HG02943 (cell line): ENCODE measurements around the gene BCL2.

Experiments used
- ATAC-seq: cut with Tn5 transposase; IDR thresholded peaks from one replicate; pipeline ENCODE4 v1.9.1; 2021; ENCODE audit warnings: mild to moderate bottlenecking, low read depth, moderate library complexity; ENCODE audit not compliant: unreplicated experiment

Gene BCL2

GRCh38 chr18:63099091-63099840, 220.3 kb downstream of the BCL2 start:
- peak; percentile 8 for ATAC-seq

- peak; percentile 57 for ATAC-seq
These were observed 221.3 kb downstream of the BCL2 start for GRCh38 chr18:63098018-63098981.

- ATAC-seq: no peak
These were observed 222.4 kb downstream of the BCL2 start for GRCh38 chr18:63097178-63097577.

GRCh38 chr18:63096327-63096874, 223.2 kb downstream of the BCL2 start:
- no peak for ATAC-seq

GRCh38 chr18:63095768-63096167, 223.8 kb downstream of the BCL2 start:
- no peak for ATAC-seq

GRCh38 chr18:63091671-63092364, 227.8 kb downstream of the BCL2 start:
- no peak for ATAC-seq

GRCh38 chr18:63090334-63090733, 229.2 kb downstream of the BCL2 start:
- no peak for ATAC-seq

- ATAC-seq: no peak
These were observed 230.5 kb downstream of the BCL2 start for GRCh38 chr18:63089041-63089440.

- no peak for ATAC-seq
These were observed 231.3 kb downstream of the BCL2 start for GRCh38 chr18:63088262-63088661.

GRCh38 chr18:63087421-63088230, 231.9 kb downstream of the BCL2 start:
- ATAC-seq: no peak

- no peak for ATAC-seq
These were observed 234.0 kb downstream of the BCL2 start for GRCh38 chr18:63085611-63086010.

GRCh38 chr18:63084219-63084618, 235.3 kb downstream of the BCL2 start:
- ATAC-seq: no peak

GRCh38 chr18:63083555-63083954, 236.0 kb downstream of the BCL2 start:
- ATAC-seq: no peak

GRCh38 chr18:63083020-63083531, 236.5 kb downstream of the BCL2 start:
- no peak for ATAC-seq

- ATAC-seq: no peak
These were observed 237.1 kb downstream of the BCL2 start for GRCh38 chr18:63082366-63083019.

GRCh38 chr18:63079114-63079513, 240.5 kb downstream of the BCL2 start:
- ATAC-seq: no peak

- peak; percentile 68 for ATAC-seq
These were observed 241.1 kb downstream of the BCL2 start for GRCh38 chr18:63078471-63078870.

GRCh38 chr18:63074981-63075404, 244.6 kb downstream of the BCL2 start:
- ATAC-seq: peak; percentile 63

GRCh38 chr18:63073481-63073880, 246.1 kb downstream of the BCL2 start:
- no peak for ATAC-seq
